ENCODE data around the gene RAP1GAP2.

DNA sequence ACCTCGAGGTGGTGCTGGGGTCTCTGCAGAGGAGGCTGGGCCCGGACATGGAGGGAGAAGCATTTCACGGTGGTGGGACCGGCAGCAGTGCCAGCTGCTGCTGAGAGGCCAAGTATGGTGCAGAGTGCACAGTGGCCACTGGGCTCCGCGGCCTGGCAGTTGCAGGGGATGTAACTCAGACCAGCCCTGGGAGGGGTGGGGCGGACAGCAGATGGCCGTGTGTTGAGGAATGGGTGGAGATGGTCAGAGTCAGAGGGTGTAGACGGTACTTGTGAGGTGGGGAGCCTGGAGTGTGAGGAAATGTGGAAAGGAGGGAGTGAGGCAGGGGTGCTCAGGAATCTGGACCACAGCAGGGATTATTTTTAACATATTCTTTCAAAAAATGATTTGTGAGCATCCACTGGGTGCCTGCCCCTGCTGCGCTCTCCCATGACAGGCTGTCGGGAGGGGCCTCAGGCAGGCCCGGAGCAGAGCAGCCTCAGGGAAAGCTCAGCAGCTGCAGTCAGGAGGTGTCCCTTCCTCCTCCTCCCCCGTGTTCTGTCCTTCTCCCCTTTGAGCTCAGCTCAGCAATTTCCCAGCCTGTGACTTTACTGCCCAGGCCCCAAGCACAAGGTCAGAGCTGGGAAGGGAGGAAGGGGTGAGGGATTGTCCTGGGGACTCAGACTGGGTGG is 113.1 kb downstream of the RAP1GAP2 start:
- no peak for TF ChIP-seq POLR2A (IDR thresholded peaks at IDR 0.05)
- TF ChIP-seq, protein P1, sequence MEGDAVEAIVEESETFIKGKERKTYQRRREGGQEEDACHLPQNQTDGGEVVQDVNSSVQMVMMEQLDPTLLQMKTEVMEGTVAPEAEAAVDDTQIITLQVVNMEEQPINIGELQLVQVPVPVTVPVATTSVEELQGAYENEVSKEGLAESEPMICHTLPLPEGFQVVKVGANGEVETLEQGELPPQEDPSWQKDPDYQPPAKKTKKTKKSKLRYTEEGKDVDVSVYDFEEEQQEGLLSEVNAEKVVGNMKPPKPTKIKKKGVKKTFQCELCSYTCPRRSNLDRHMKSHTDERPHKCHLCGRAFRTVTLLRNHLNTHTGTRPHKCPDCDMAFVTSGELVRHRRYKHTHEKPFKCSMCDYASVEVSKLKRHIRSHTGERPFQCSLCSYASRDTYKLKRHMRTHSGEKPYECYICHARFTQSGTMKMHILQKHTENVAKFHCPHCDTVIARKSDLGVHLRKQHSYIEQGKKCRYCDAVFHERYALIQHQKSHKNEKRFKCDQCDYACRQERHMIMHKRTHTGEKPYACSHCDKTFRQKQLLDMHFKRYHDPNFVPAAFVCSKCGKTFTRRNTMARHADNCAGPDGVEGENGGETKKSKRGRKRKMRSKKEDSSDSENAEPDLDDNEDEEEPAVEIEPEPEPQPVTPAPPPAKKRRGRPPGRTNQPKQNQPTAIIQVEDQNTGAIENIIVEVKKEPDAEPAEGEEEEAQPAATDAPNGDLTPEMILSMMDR (IDR thresholded peaks at IDR 0.05 in 8 of 11, conservative IDR thresholded peaks at IDR 0.05 in 3 of 11) = no peak
- TF ChIP-seq POLR2AphosphoS5 (IDR thresholded peaks at IDR 0.05) = no peak

All from spleen (tissue), 7 donors.